Chondrocyte (in vitro differentiated cells): Measurements from ENCODE around the gene KCNN1. TPM values are rescaled to one million over a fixed set of nuclear protein-coding genes. Genes with fewer than 3 reads are reported as not detected.

Experiments
- DNase-seq: peaks from one replicate; pipeline ENCODE4 v3.0.0; 2021; ENCODE audit warnings: mixed read lengths, low spot score
- H3K27ac Mint-ChIP-seq: one replicate; pipeline ENCODE4 v1.8.0; 2021; ENCODE audit warnings: mild to moderate bottlenecking, moderate library complexity, mixed read lengths; ENCODE audit not compliant: unreplicated experiment
- H3K27me3 Mint-ChIP-seq: 2 replicates; pipeline ENCODE4 v1.8.0; 2021; ENCODE audit warnings: low read depth, mixed read lengths
- H3K36me3 Mint-ChIP-seq: 2 replicates; pipeline ENCODE4 v1.8.0; 2021; ENCODE audit warnings: low read depth, mixed read lengths
- H3K4me1 Mint-ChIP-seq: 2 replicates; pipeline ENCODE4 v1.8.0; 2021; ENCODE audit warnings: low read depth, mild to moderate bottlenecking, mixed read lengths
- H3K4me3 Mint-ChIP-seq: one replicate; pipeline ENCODE4 v1.8.0; 2021; ENCODE audit warnings: mild to moderate bottlenecking, moderate library complexity, mixed read lengths; ENCODE audit not compliant: unreplicated experiment
- H3K9me3 Mint-ChIP-seq: 2 replicates; pipeline ENCODE4 v1.8.0; 2021; ENCODE audit warnings: low read depth, mixed read lengths
- CTCF ChIP-seq: fragments of 200-600 bp; sonication (generic); IDR thresholded peaks from 2 replicates; pipeline ENCODE4 v1.5.0; 2021; ENCODE audit warnings: antibody characterized with exemption, mild to moderate bottlenecking, moderate library complexity
- total RNA-seq: library from RNA; stranded (reverse); gene quantifications from 3 replicates; pipeline ENCODE4 v1.2.1, GENCODE V29; 2021

The KCNN1 gene
- total RNA-seq, 1 donor from 2014 or later = not detected

GRCh38 chr19:18014197-18014596 is 47.3 kb downstream of the KCNN1 start:
- no peaks in the 10 kb centered on the region for H3K27me3 Mint-ChIP-seq
- no peaks in the 10 kb centered on the region for H3K9me3 Mint-ChIP-seq
- no peak for TF ChIP-seq CTCF
- no peak for DNase-seq
- H3K4me3 Mint-ChIP-seq = no peak overlapping the region
- peaks cover 55% of the 10 kb centered on the region for H3K4me1 Mint-ChIP-seq
- peak overlapping the region; percentile 32 for H3K27ac Mint-ChIP-seq
- peaks cover 22% of the 10 kb centered on the region for H3K36me3 Mint-ChIP-seq

GRCh38 chr19:18016209-18016910 is 49.5 kb downstream of the KCNN1 start:
- H3K27ac Mint-ChIP-seq = peak overlapping the region; percentile 97
- no peaks in the 10 kb centered on the region for H3K27me3 Mint-ChIP-seq

GRCh38 chr19:18017275-18018083 is 50.6 kb downstream of the KCNN1 start:
- TF ChIP-seq CTCF = no peak
- H3K27me3 Mint-ChIP-seq = no peaks in the 10 kb centered on the region
- no peak overlapping the region for H3K4me3 Mint-ChIP-seq
- H3K36me3 Mint-ChIP-seq = peaks cover 18% of the 10 kb centered on the region
- H3K9me3 Mint-ChIP-seq = no peaks in the 10 kb centered on the region
- H3K4me1 Mint-ChIP-seq = peaks cover 82% of the 10 kb centered on the region
- no peak for DNase-seq
- H3K27ac Mint-ChIP-seq = peak overlapping the region; percentile 97

More at GRCh38 chr19:18016209-18016910, 49.5 kb downstream of the KCNN1 start:
- Mint-ChIP-seq H3K4me1 (peaks cover 72% of the 10 kb centered on the region), H3K9me3 (no peaks in the 10 kb centered on the region), H3K36me3 (peaks cover 18% of the 10 kb centered on the region), H3K4me3 (no peak overlapping the region)
- DNase-seq = no peak
- TF ChIP-seq CTCF = no peak

- H3K4me3 Mint-ChIP-seq = no peak overlapping the region
- no peak for DNase-seq
- H3K4me1 Mint-ChIP-seq = peaks cover 71% of the 10 kb centered on the region
- peak overlapping the region; percentile 97 for H3K27ac Mint-ChIP-seq
- H3K27me3 Mint-ChIP-seq = no peaks in the 10 kb centered on the region
- TF ChIP-seq CTCF = peak; percentile 27
- H3K9me3 Mint-ChIP-seq = no peaks in the 10 kb centered on the region
- peaks cover 2% of the 10 kb centered on the region for H3K36me3 Mint-ChIP-seq
Measured at GRCh38 chr19:18020212-18021085, 53.5 kb downstream of the KCNN1 start.
